Type B pancreatic cell (in vitro differentiated cells): ENCODE results near the gene PRKCG. TPM values are rescaled to one million over a fixed set of nuclear protein-coding genes. Genes with fewer than 3 reads are reported as not detected.

Experiments used
- DNase-seq: peaks from one replicate; pipeline ENCODE4 v3.0.0; 2021; ENCODE audit warnings: mixed read lengths; ENCODE audit not compliant: unreplicated experiment; ENCODE audit errors: extremely low spot score
- H3K27ac Mint-ChIP-seq: 2 replicates; pipeline ENCODE4 v1.8.0; 2021; ENCODE audit warnings: mild to moderate bottlenecking, mixed read lengths
- H3K27me3 Mint-ChIP-seq: 2 replicates; pipeline ENCODE4 v1.8.0; 2021; ENCODE audit warnings: mixed read lengths
- H3K36me3 Mint-ChIP-seq: 2 replicates; pipeline ENCODE4 v1.8.0; 2021; ENCODE audit warnings: mixed read lengths
- H3K4me1 Mint-ChIP-seq: one replicate; pipeline ENCODE4 v1.8.0; 2021; ENCODE audit warnings: mixed read lengths; ENCODE audit not compliant: unreplicated experiment
- H3K4me3 Mint-ChIP-seq: 2 replicates; pipeline ENCODE4 v1.8.0; 2021; ENCODE audit warnings: mild to moderate bottlenecking, mixed read lengths
- H3K9me3 Mint-ChIP-seq: 2 replicates; pipeline ENCODE4 v1.8.0; 2021; ENCODE audit warnings: mixed read lengths
- CTCF ChIP-seq: fragments of 200-600 bp; sonication (generic); conservative IDR thresholded peaks from 2 replicates; pipeline ENCODE4 v1.5.0; 2021; ENCODE audit warnings: antibody characterized with exemption, mild to moderate bottlenecking
- total RNA-seq: library from RNA; stranded (reverse); gene quantifications from 2 replicates; pipeline ENCODE4 v1.2.1, GENCODE V29; 2021; ENCODE audit warnings: low replicate concordance

PRKCG gene
- total RNA-seq, 1 donor from 2014 or later: 3.1 TPM

DNA sequence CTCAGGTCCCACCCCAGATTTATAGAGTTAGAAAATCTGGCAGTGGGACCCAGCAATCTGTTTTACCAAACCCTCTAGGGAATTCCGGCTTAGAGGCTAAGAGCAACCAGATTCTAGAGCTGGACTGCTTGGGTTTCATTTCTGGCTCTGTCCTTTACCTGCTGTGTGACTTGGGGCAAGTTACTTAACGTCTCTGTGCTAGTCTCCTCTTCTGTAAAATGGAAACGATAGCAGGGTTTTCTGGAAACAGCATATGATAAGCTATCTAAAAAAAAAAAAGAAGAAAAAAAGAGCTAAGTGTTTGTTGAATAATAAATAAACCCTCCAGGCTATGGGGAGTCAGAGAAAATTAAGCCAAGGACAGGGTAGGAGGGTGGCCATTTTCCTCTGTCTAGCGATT lies 15.5 kb downstream of the PRKCG start:
- Mint-ChIP-seq H3K27ac (no peak overlapping the region), H3K4me3 (no peak overlapping the region), H3K9me3 (no peaks in the 10 kb centered on the region), H3K4me1 (no peaks in the 10 kb centered on the region), H3K27me3 (peaks cover 47% of the 10 kb centered on the region), H3K36me3 (no peaks in the 10 kb centered on the region)
- TF ChIP-seq CTCF: no peak
- DNase-seq: no peak

- peaks cover 46% of the 10 kb centered on the region for H3K27me3 Mint-ChIP-seq
- no peaks in the 10 kb centered on the region for H3K4me1 Mint-ChIP-seq
- no peak for DNase-seq
- H3K4me3 Mint-ChIP-seq: no peak overlapping the region
- no peak for TF ChIP-seq CTCF
- no peaks in the 10 kb centered on the region for H3K9me3 Mint-ChIP-seq
- H3K36me3 Mint-ChIP-seq: no peaks in the 10 kb centered on the region
- no peak overlapping the region for H3K27ac Mint-ChIP-seq
Observed at GRCh38 chr19:53898166-53898565, 16.2 kb downstream of the PRKCG start.

GRCh38 chr19:53898636-53899341 lies 16.8 kb downstream of the PRKCG start:
- Mint-ChIP-seq H3K36me3 (no peaks in the 10 kb centered on the region), H3K4me3 (no peak overlapping the region), H3K27me3 (peaks cover 47% of the 10 kb centered on the region), H3K27ac (no peak overlapping the region), H3K4me1 (no peaks in the 10 kb centered on the region), H3K9me3 (no peaks in the 10 kb centered on the region)
- TF ChIP-seq CTCF: no peak
- no peak for DNase-seq

DNA sequence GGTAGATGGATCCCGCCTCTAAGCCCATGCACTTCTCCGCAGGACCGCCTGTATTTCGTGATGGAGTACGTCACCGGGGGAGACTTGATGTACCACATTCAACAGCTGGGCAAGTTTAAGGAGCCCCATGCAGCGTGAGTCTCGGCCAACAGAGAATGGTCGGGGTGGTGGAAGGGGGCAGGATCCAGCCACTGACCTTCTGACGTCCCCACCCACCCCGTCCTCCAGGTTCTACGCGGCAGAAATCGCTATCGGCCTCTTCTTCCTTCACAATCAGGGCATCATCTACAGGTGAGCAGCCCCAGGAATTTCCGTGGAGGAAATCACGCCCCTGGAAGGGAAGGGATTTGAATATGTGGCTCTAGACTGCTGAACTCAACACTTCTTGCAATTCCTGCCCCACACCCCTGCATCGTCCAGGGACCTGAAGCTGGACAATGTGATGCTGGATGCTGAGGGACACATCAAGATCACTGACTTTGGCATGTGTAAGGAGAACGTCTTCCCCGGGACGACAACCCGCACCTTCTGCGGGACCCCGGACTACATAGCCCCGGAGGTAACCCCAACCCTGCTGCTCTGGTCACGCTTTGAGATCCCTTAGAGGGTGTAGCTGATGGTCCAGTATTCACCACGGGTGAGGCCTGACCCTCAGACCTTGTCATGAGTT lies 18.3 kb downstream of the PRKCG start:
- DNase-seq: no peak
- no peak overlapping the region for H3K27ac Mint-ChIP-seq
- no peaks in the 10 kb centered on the region for H3K36me3 Mint-ChIP-seq
- no peak overlapping the region for H3K4me3 Mint-ChIP-seq
- no peaks in the 10 kb centered on the region for H3K9me3 Mint-ChIP-seq
- no peaks in the 10 kb centered on the region for H3K4me1 Mint-ChIP-seq
- H3K27me3 Mint-ChIP-seq: peaks cover 58% of the 10 kb centered on the region
- TF ChIP-seq CTCF: no peak

GRCh38 chr19:53903055-53903680 lies 21.2 kb downstream of the PRKCG start:
- TF ChIP-seq CTCF: no peak
- Mint-ChIP-seq H3K4me1 (peaks cover 8% of the 10 kb centered on the region), H3K36me3 (no peaks in the 10 kb centered on the region), H3K9me3 (no peaks in the 10 kb centered on the region), H3K4me3 (no peak overlapping the region), H3K27ac (no peak overlapping the region), H3K27me3 (peaks cover 69% of the 10 kb centered on the region)
- no peak for DNase-seq
